ENCODE results near the gene GNA12. TPM values are rescaled to one million over a fixed set of nuclear protein-coding genes. Genes with fewer than 3 reads are reported as not detected.
A peak's percentile ranks its signal among the peaks of the same experiment; 100 is the strongest.

GNA12 gene
- total and polyA plus RNA-seq, 9 of the 15 experiments (the other 6 are each of a cell fraction or from before 2014, with no cell fraction given) = 0.65 to 32.7 (median 9.6) TPM

- TF ChIP-seq CBX8 (IDR thresholded peaks at IDR 0.05; ENCODE audit: borderline replicate concordance, extremely low read depth, low read depth, low read length, poor library complexity, severe bottlenecking) (no peak), POLR2AphosphoS2 (IDR thresholded peaks at IDR 0.05; ENCODE audit: low read length) (no peak), TEAD4 (IDR thresholded peaks at IDR 0.05; ENCODE audit: low read length) (peak; percentile 40; the same call in 1 of the 2 replicates), TEAD4 (CRISPR knock-in tag; IDR thresholded peaks at IDR 0.05; ENCODE audit: borderline replicate concordance) (no peak), TBL1XR1 (IDR thresholded peaks at IDR 0.05; ENCODE audit: low read length in 2 of 2) (no peak), POU5F1 (IDR thresholded peaks at IDR 0.05; ENCODE audit: borderline replicate concordance, low read depth, low read length, partially characterized antibody) (no peak), CEBPG (CRISPR knock-in tag; IDR thresholded peaks at IDR 0.05) (0 out of 2 replicates have a peak, but pooled peaks have one; percentile 14), CEBPG (tag; conservative IDR thresholded peaks at IDR 0.05 in 1 of 2, IDR thresholded peaks at IDR 0.05 in 1 of 2) (no peak), CEBPB (tag; IDR thresholded peaks at IDR 0.05) (peak; percentile 23; the same call in 1 of the 2 replicates), KAT2B (IDR thresholded peaks at IDR 0.05; ENCODE audit: low read depth, low read length) (no peak), TCF3 (CRISPR knock-in tag; IDR thresholded peaks at IDR 0.05) (0 out of 2 replicates have a peak, but pooled peaks have one; percentile 10), CBFA2T3 (IDR thresholded peaks at IDR 0.05) (0 out of 2 replicates have a peak, but pooled peaks have one; percentile 31)
- peaks cover 5 to 8% of the 10 kb centered on the region in 2 experiments; a peak in 3 of 5 replicates for H3K4me1 ChIP-seq (replicated peaks in 1 of 2; ENCODE audit: control insufficient read depth in 2 of 2, insufficient read depth in 2 of 2, low read length in 2 of 2)
- DNase-seq (ENCODE audit: extremely low read depth in 1 of 4, low spot score in 3 of 4) (no peak), FAIRE-seq (no peak), ATAC-seq (peak; percentile 51; the same call in 2 of the 3 replicates)
- CTCF ChIA-PET (ENCODE audit: low intra/inter-chr PET ratio) = no interaction called here
- H3K36me3 ChIP-seq (ENCODE audit: control insufficient read depth, insufficient read depth, low read length) = peaks cover 15% of the 10 kb centered on the region; the same call in 2 of the 3 replicates
- intact Hi-C loops (cut with micrococcal nuclease) = no loop called here
- in situ Hi-C loops (cut with MboI) = no loop called here
- H3K79me2 ChIP-seq (ENCODE audit: control insufficient read depth, insufficient read depth, low read length) = peaks cover 15% of the 10 kb centered on the region; the same call in 1 of the 3 replicates
- WGBS (ENCODE audit: insufficient coverage, low coverage, missing lambda C conversion rate) = 42% methylated on average over 8 of the region's 8 CpGs
- no peak overlapping the region for H2AFZ ChIP-seq (ENCODE audit: low read depth, low read length)
- POLR2A ChIA-PET = no interaction called here
- no peak overlapping the region for H3K27ac ChIP-seq (ENCODE audit: extremely low read depth, low read depth, low read length)
- H3K4me2 ChIP-seq (ENCODE audit: insufficient read depth, low read length) = no peak overlapping the region
- H3K27me3 ChIP-seq (ENCODE audit: control insufficient read depth in 2 of 2, insufficient read depth in 2 of 2, low read length in 2 of 2) = no peaks in the 10 kb centered on the region
- H3K9me1 ChIP-seq (ENCODE audit: control insufficient read depth, insufficient read depth, low read length) = peaks cover 4% of the 10 kb centered on the region
- no peaks in the 10 kb centered on the region for H3K9me3 ChIP-seq (replicated peaks; ENCODE audit: control insufficient read depth, insufficient read depth, low read depth, low read length)
- no peak overlapping the region for H3K4me3 ChIP-seq
- no TSS peak for BruUV-seq (replicated peaks)
- no peak overlapping the region for H3K9ac ChIP-seq (ENCODE audit: insufficient read depth in 1 of 2, low read depth in 2 of 2, low read length in 2 of 2)
- H4K20me1 ChIP-seq (replicated peaks; ENCODE audit: control insufficient read depth, insufficient read depth, low read length) = peaks cover 23% of the 10 kb centered on the region; the same call in 1 of the 2 replicates
These were observed 13.3 kb downstream of the GNA12 start for GRCh38 chr7:2830609-2831376.

Data from K562 (cell line).